VCaP (cell line): ENCODE results near the gene ZNF148.

Experiments
- H3K27ac ChIP-seq: fragments of 450-650 bp; 2 replicates; pipeline ENCODE4 v1.5.1; 2017
- CTCF ChIP-seq: fragments of 450-650 bp; conservative IDR thresholded peaks from 2 replicates; pipeline ENCODE4 v1.5.1; 2017; ENCODE audit warnings: mild to moderate bottlenecking, moderate library complexity

ZNF148 gene

GRCh38 chr3:125374501-125374995 is 577 bp downstream of the ZNF148 start:
- no peak for TF ChIP-seq CTCF
- peak overlapping the region; percentile 88 for H3K27ac ChIP-seq

GRCh38 chr3:125367403-125368230 is 7.5 kb downstream of the ZNF148 start:
- TF ChIP-seq CTCF = no peak
- H3K27ac ChIP-seq = peak overlapping the region; percentile 48

GRCh38 chr3:125366132-125366531 is 9.0 kb downstream of the ZNF148 start:
- TF ChIP-seq CTCF = no peak
- peak overlapping the region; percentile 48 for H3K27ac ChIP-seq

GRCh38 chr3:125359700-125360099 is 15.4 kb downstream of the ZNF148 start:
- no peak for TF ChIP-seq CTCF
- H3K27ac ChIP-seq = peak overlapping the region; percentile 51

GRCh38 chr3:125358923-125359322 is 16.2 kb downstream of the ZNF148 start:
- no peak for TF ChIP-seq CTCF

GRCh38 chr3:125357837-125358236 is 17.3 kb downstream of the ZNF148 start:
- TF ChIP-seq CTCF = no peak
- H3K27ac ChIP-seq = peak overlapping the region; percentile 81

More at GRCh38 chr3:125358923-125359322, 16.2 kb downstream of the ZNF148 start:
- H3K27ac ChIP-seq = peak overlapping the region; percentile 51

GRCh38 chr3:125357032-125357658 is 18.0 kb downstream of the ZNF148 start:
- H3K27ac ChIP-seq = peak overlapping the region; percentile 81
- no peak for TF ChIP-seq CTCF
